ENCODE data around the gene PCDHB15. TPM values are rescaled to one million over a fixed set of nuclear protein-coding genes. Genes with fewer than 3 reads are reported as not detected.
"Not testable (repeated sequence)": the region's sequence is repeated elsewhere in the genome, so short reads cannot be mapped to it uniquely, and the experiment has no call there.

PCDHB15 gene
- total and polyA plus RNA-seq, 4 donors: 10.4 to 21.1 (median 13.7) TPM

DNA sequence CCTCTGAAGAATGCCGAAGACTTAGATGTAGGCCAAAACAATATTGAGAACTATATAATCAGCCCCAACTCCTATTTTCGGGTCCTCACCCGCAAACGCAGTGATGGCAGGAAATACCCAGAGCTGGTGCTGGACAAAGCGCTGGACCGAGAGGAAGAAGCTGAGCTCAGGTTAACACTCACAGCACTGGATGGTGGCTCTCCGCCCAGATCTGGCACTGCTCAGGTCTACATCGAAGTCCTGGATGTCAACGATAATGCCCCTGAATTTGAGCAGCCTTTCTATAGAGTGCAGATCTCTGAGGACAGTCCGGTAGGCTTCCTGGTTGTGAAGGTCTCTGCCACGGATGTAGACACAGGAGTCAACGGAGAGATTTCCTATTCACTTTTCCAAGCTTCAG lies 30.6 kb upstream of the PCDHB15 start:
- H3K4me1 ChIP-seq (ENCODE audit: control insufficient read depth, insufficient read depth, low read length); H3K27me3 ChIP-seq (ENCODE audit: control insufficient read depth, insufficient read depth, low read length); H3K27ac ChIP-seq (ENCODE audit: low read depth, low read length); H3K4me3 ChIP-seq (ENCODE audit: low read depth, low read length); H3K36me3 ChIP-seq (ENCODE audit: control insufficient read depth, insufficient read depth, low read length); DNase-seq (ENCODE audit: low read depth in 4 of 6, low spot score in 6 of 6): not testable (repeated sequence)
- H3K9me3 ChIP-seq (ENCODE audit: control insufficient read depth, insufficient read depth, low read length): peaks cover 14% of the 10 kb centered on the region
- WGBS (ENCODE audit: insufficient coverage): 62% methylated on average over 3 of the region's 12 CpGs

DNA sequence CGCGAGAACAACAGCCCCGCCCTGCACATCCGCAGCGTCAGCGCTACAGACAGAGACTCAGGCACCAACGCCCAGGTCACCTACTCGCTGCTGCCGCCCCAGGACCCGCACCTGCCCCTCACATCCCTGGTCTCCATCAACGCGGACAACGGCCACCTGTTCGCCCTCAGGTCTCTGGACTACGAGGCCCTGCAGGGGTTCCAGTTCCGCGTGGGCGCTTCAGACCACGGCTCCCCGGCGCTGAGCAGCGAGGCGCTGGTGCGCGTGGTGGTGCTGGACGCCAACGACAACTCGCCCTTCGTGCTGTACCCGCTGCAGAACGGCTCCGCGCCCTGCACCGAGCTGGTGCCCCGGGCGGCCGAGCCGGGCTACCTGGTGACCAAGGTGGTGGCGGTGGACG lies 29.7 kb upstream of the PCDHB15 start:
- not testable (repeated sequence) for H3K4me3 ChIP-seq (ENCODE audit: low read depth, low read length); H3K27me3 ChIP-seq (ENCODE audit: control insufficient read depth, insufficient read depth, low read length); DNase-seq (ENCODE audit: low read depth in 4 of 6, low spot score in 6 of 6); H3K36me3 ChIP-seq (ENCODE audit: control insufficient read depth, insufficient read depth, low read length); H3K4me1 ChIP-seq (ENCODE audit: control insufficient read depth, insufficient read depth, low read length); H3K27ac ChIP-seq (ENCODE audit: low read depth, low read length)
- H3K9me3 ChIP-seq (ENCODE audit: control insufficient read depth, insufficient read depth, low read length): peaks cover 16% of the 10 kb centered on the region
- WGBS (ENCODE audit: insufficient coverage): 25% methylated on average over 25 of the region's 40 CpGs

DNA sequence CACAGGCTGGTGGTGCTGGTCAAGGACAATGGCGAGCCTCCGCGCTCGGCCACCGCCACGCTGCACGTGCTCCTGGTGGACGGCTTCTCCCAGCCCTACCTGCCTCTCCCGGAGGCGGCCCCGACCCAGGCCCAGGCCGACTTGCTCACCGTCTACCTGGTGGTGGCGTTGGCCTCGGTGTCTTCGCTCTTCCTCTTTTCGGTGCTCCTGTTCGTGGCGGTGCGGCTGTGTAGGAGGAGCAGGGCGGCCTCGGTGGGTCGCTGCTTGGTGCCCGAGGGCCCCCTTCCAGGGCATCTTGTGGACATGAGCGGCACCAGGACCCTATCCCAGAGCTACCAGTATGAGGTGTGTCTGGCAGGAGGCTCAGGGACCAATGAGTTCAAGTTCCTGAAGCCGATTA lies 29.2 kb upstream of the PCDHB15 start:
- not testable (repeated sequence) for H3K27ac ChIP-seq (ENCODE audit: low read depth, low read length)
- H3K9me3 ChIP-seq (ENCODE audit: control insufficient read depth, insufficient read depth, low read length): peaks cover 17% of the 10 kb centered on the region

DNA sequence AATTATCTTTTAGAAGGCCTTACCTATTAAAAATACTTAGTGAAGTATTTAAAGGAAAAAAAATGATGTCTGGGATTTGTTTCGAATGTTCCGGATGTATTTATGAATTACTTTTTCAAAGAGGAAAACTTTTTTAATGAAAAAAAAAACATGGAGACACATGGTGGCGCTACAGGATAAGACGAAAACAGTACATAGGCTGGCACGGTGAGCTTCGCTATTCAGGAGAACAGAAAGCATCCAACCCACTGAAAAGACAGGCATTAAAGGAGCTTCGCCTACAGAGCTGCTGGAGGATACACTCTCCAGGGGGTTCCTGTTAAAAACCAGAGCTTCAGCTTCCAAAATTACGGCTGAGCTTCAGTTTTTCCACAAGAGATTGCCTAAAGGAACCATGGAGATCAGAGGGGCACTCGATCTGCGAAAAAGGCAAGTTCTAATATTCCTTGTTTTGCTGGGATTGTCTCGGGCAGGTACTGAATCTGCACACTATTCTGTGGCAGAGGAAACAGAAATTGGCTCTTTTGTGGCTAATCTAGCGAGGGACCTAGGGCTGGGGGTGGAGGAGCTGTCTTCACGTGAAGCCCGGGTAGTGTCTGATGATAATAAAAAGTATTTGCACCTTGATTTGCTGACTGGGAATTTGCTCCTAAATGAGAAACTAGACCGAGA lies 21.9 kb upstream of the PCDHB15 start, which contains the start of gene PCDHB14:
Gene PCDHB14, plus strand, starts transcription at position 232 of the 672 bp plus-strand sequence. Its CDS starts 163 bp downstream, at position 395.
- H3K27ac ChIP-seq (ENCODE audit: low read depth, low read length): no peak within 1 kb of the TSS
- no peaks in the 10 kb centered on the region for H3K36me3 ChIP-seq (ENCODE audit: control insufficient read depth, insufficient read depth, low read length)
- H3K9me3 ChIP-seq (ENCODE audit: control insufficient read depth, insufficient read depth, low read length): peaks cover 14% of the 10 kb centered on the region
- H3K4me3 ChIP-seq (ENCODE audit: low read depth, low read length): peak within 1 kb of the TSS; percentile 19
- H3K27me3 ChIP-seq (ENCODE audit: control insufficient read depth, insufficient read depth, low read length): no peaks in the 10 kb centered on the region
- H3K4me1 ChIP-seq (ENCODE audit: control insufficient read depth, insufficient read depth, low read length): no peaks in the 10 kb centered on the region
- WGBS (ENCODE audit: insufficient coverage): 15% methylated on average over 12 of the region's 15 CpGs
- peak in 2 of 6 donors; percentile 45 to 76 for DNase-seq (ENCODE audit: low read depth in 4 of 6, low spot score in 6 of 6)

More for the DNA sequence above, 29.2 kb upstream of the PCDHB15 start:
- H3K4me1 ChIP-seq (ENCODE audit: control insufficient read depth, insufficient read depth, low read length); H3K4me3 ChIP-seq (ENCODE audit: low read depth, low read length); H3K36me3 ChIP-seq (ENCODE audit: control insufficient read depth, insufficient read depth, low read length); DNase-seq (ENCODE audit: low read depth in 4 of 6, low spot score in 6 of 6); H3K27me3 ChIP-seq (ENCODE audit: control insufficient read depth, insufficient read depth, low read length): not testable (repeated sequence)
- no CpG with 5 or more reads among the region's 26 CpGs for WGBS (ENCODE audit: insufficient coverage)

DNA sequence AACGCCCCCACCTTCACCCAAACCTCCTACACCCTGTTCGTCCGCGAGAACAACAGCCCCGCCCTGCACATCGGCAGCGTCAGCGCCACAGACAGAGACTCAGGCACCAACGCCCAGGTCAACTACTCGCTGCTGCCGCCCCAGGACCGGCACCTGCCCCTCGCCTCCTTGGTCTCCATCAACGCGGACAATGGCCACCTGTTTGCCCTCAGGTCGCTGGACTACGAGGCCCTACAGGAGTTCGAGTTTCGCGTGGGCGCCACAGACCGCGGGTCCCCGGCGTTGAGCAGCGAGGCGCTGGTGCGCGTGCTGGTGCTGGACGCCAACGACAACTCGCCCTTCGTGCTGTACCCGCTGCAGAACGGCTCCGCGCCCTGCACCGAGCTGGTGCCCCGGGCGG lies 20.4 kb upstream of the PCDHB15 start:
- H3K27ac ChIP-seq (ENCODE audit: low read depth, low read length); H3K4me1 ChIP-seq (ENCODE audit: control insufficient read depth, insufficient read depth, low read length); H3K36me3 ChIP-seq (ENCODE audit: control insufficient read depth, insufficient read depth, low read length); H3K4me3 ChIP-seq (ENCODE audit: low read depth, low read length); DNase-seq (ENCODE audit: low read depth in 4 of 6, low spot score in 6 of 6); H3K27me3 ChIP-seq (ENCODE audit: control insufficient read depth, insufficient read depth, low read length): not testable (repeated sequence)
- H3K9me3 ChIP-seq (ENCODE audit: control insufficient read depth, insufficient read depth, low read length): peaks cover 16% of the 10 kb centered on the region
- WGBS (ENCODE audit: insufficient coverage): 16% methylated on average over 20 of the region's 40 CpGs

DNA sequence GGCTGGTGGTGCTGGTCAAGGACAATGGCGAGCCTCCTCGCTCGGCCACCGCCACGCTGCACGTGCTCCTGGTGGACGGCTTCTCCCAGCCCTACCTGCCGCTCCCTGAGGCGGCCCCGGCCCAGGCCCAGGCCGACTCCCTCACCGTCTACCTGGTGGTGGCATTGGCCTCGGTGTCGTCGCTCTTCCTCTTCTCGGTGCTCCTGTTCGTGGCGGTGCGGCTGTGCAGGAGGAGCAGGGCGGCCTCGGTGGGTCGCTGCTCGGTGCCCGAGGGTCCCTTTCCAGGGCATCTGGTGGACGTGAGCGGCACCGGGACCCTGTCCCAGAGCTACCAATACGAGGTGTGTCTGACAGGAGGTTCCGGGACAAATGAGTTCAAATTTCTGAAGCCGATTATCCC lies 19.8 kb upstream of the PCDHB15 start:
- not testable (repeated sequence) for H3K36me3 ChIP-seq (ENCODE audit: control insufficient read depth, insufficient read depth, low read length); DNase-seq (ENCODE audit: low read depth in 4 of 6, low spot score in 6 of 6); H3K4me1 ChIP-seq (ENCODE audit: control insufficient read depth, insufficient read depth, low read length); H3K27me3 ChIP-seq (ENCODE audit: control insufficient read depth, insufficient read depth, low read length); H3K27ac ChIP-seq (ENCODE audit: low read depth, low read length); H3K4me3 ChIP-seq (ENCODE audit: low read depth, low read length)
- WGBS (ENCODE audit: insufficient coverage): 22% methylated on average over 19 of the region's 30 CpGs
- H3K9me3 ChIP-seq (ENCODE audit: control insufficient read depth, insufficient read depth, low read length): peaks cover 15% of the 10 kb centered on the region

DNA sequence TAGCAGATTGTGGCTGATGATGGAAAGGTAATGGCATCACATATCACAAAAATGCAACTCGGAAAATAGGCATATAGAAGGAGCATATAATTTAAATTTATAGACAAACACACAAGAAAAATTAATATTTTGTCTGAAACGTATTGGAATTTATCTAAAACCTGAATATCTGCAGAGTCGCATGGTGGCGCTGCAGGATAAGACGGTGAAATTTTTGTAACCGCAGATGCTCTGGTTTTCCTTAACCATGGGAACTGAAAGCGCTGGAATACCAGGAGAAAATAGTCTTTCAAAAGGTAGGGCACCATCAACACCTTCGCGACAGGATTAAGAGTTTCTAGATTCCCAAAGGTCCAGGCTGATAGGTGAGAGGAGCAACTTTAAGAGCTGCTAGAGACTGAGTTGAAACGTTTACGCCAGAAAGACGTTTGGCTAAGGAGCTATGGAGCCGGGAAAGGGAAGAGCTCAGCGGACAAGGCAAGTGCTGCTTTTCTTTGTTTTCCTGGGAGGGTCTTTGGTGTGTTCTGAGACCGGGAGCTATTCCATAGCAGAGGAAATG lies 11.0 kb upstream of the PCDHB15 start:
- WGBS (ENCODE audit: insufficient coverage): 1% methylated on average over 14 of the region's 15 CpGs
- DNase-seq (ENCODE audit: low read depth in 4 of 6, low spot score in 6 of 6): peak in 2 of 6 donors; percentile 33 to 45
- H3K9me3 ChIP-seq (ENCODE audit: control insufficient read depth, insufficient read depth, low read length): peaks cover 14% of the 10 kb centered on the region
- H3K27ac ChIP-seq (ENCODE audit: low read depth, low read length): no peak overlapping the region
- no peaks in the 10 kb centered on the region for H3K27me3 ChIP-seq (ENCODE audit: control insufficient read depth, insufficient read depth, low read length)
- no peaks in the 10 kb centered on the region for H3K4me1 ChIP-seq (ENCODE audit: control insufficient read depth, insufficient read depth, low read length)
- no peak overlapping the region for H3K4me3 ChIP-seq (ENCODE audit: low read depth, low read length)
- no peaks in the 10 kb centered on the region for H3K36me3 ChIP-seq (ENCODE audit: control insufficient read depth, insufficient read depth, low read length)

DNA sequence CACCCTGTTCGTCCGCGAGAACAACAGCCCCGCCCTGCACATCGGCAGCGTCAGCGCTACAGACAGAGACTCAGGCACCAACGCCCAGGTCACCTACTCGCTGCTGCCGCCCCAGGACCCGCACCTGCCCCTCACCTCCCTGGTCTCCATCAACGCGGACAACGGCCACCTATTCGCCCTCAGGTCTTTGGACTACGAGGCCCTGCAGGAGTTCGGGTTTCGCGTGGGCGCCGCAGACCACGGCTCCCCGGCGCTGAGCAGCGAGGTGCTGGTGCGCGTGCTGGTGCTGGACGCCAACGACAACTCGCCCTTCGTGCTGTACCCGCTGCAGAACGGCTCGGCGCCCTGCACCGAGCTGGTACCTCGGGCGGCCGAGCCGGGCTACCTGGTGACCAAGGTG lies 9.3 kb upstream of the PCDHB15 start:
- H3K9me3 ChIP-seq (ENCODE audit: control insufficient read depth, insufficient read depth, low read length): peaks cover 20% of the 10 kb centered on the region
- not testable (repeated sequence) for H3K4me3 ChIP-seq (ENCODE audit: low read depth, low read length); DNase-seq (ENCODE audit: low read depth in 4 of 6, low spot score in 6 of 6); H3K36me3 ChIP-seq (ENCODE audit: control insufficient read depth, insufficient read depth, low read length); H3K27me3 ChIP-seq (ENCODE audit: control insufficient read depth, insufficient read depth, low read length); H3K27ac ChIP-seq (ENCODE audit: low read depth, low read length); H3K4me1 ChIP-seq (ENCODE audit: control insufficient read depth, insufficient read depth, low read length)
- WGBS (ENCODE audit: insufficient coverage): 17% methylated on average over 40 of the region's 40 CpGs

DNA sequence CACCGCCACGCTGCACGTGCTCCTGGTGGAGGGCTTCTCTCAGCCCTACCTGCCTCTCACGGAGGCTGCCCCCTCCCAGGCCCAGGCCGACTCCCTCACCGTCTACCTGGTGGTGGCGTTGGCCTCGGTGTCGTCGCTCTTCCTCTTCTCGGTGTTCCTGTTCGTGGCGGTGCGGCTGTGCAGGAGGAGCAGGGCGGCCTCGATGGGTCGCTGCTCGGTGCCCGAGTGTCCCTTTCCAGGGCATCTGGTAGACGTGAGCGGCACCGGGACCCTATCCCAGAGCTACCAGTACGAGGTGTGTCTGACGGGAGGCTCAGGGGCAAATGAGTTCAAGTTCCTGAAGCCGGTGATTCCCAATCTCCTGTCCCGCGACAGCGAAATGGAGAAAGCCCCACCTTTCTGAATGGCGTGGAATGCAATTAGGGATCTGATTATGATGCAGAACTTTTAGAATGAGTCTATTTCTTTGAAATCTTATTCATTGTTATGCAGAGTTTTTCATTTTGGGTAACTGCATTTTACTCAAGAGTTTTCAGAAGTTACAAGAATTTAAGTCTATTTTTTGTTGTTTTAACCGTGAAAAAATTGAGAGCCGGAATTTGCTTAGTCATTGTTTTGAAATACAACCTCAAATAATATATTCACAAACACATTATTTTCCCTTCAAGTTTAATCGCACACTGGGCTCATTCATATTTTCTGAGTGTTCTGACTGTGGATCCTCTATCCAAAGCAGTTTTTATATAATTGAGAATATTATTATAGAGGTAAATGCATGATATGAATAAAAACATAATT lies 8.5 kb upstream of the PCDHB15 start:
- no peak overlapping the region for H3K27ac ChIP-seq (ENCODE audit: low read depth, low read length)
- no peaks in the 10 kb centered on the region for H3K4me1 ChIP-seq (ENCODE audit: control insufficient read depth, insufficient read depth, low read length)
- peaks cover 23% of the 10 kb centered on the region for H3K9me3 ChIP-seq (ENCODE audit: control insufficient read depth, insufficient read depth, low read length)
- H3K4me3 ChIP-seq (ENCODE audit: low read depth, low read length): no peak overlapping the region
- no peak for DNase-seq (ENCODE audit: low read depth in 4 of 6, low spot score in 6 of 6)
- peaks cover 4% of the 10 kb centered on the region for H3K36me3 ChIP-seq (ENCODE audit: control insufficient read depth, insufficient read depth, low read length)
- WGBS (ENCODE audit: insufficient coverage): 14% methylated on average over 29 of the region's 32 CpGs
- H3K27me3 ChIP-seq (ENCODE audit: control insufficient read depth, insufficient read depth, low read length): no peaks in the 10 kb centered on the region
